Activated naive CD8-positive, alpha-beta T cell treated with anti-CD3 and anti-CD28 coated beads for 36 hours (primary cell): Measurements from ENCODE around the gene SMKR1. TPM values are rescaled to one million over a fixed set of nuclear protein-coding genes. Genes with fewer than 3 reads are reported as not detected.
"Not testable (repeated sequence)": the region's sequence is repeated elsewhere in the genome, so short reads cannot be mapped to it uniquely, and the experiment has no call there.

Experiments
- DNase-seq: peaks from one replicate; pipeline ENCODE4 v3.0.0; 2021
- H3K27ac Mint-ChIP-seq: one replicate; pipeline ENCODE4 v1.8.0; 2022; ENCODE audit warnings: mild to moderate bottlenecking, moderate library complexity, mixed read lengths
- H3K27me3 Mint-ChIP-seq: one replicate; pipeline ENCODE4 v1.8.0; 2022; ENCODE audit warnings: mild to moderate bottlenecking, mixed read lengths
- H3K36me3 Mint-ChIP-seq: one replicate; pipeline ENCODE4 v1.8.0; 2021; ENCODE audit warnings: mild to moderate bottlenecking, mixed read lengths
- H3K4me1 Mint-ChIP-seq: one replicate; pipeline ENCODE4 v1.8.0; 2021; ENCODE audit warnings: mixed read lengths
- H3K4me3 Mint-ChIP-seq: one replicate; pipeline ENCODE4 v1.8.0; 2022; ENCODE audit warnings: mild to moderate bottlenecking, moderate library complexity, mixed read lengths
- H3K9me3 Mint-ChIP-seq: one replicate; pipeline ENCODE4 v1.8.0; 2022; ENCODE audit warnings: mixed read lengths
- total RNA-seq, 2 experiments: library from RNA; stranded (reverse); gene quantifications; one replicate each; pipeline ENCODE4 v1.2.3, GENCODE V29; 2021

Gene SMKR1
- total RNA-seq, 2 experiments from 2014 or later = 4.1 to 6.1 TPM

DNA sequence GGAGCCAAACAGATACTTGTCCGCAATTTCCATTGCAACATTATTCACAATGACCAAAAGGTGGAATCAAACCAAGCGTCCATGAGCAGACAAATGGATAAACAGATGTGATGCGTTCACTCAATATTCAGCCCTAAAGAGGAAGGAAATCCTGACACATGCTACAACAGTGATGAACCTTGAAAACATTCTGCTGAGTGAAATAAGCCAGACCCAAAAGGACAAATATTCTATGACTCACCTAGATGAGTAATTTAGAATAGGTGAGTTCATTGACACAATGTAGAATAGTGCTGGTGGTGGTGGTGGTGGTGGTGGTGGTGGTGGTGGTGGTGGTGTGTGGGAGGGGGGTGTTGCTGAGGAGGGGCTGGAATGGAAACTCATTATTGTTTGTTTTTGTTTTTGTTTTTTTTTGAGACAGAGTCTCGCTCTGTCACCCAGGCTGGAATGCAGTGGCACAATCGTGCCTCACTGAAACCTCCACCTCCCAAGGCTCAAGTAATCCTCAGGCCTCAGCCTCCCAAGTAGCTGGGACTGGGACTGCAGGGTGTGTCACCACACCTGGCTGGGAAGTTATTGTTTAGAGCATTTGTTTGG lies 28.6 kb downstream of the SMKR1 start:
- Mint-ChIP-seq H3K4me1 (peaks cover 13% of the 10 kb centered on the region), H3K36me3 (no peaks in the 10 kb centered on the region), H3K9me3 (no peaks in the 10 kb centered on the region), H3K4me3 (no peak overlapping the region), H3K27me3 (peaks cover 7% of the 10 kb centered on the region), H3K27ac (peak overlapping the region; percentile 44)
- DNase-seq = peak; percentile 43

DNA sequence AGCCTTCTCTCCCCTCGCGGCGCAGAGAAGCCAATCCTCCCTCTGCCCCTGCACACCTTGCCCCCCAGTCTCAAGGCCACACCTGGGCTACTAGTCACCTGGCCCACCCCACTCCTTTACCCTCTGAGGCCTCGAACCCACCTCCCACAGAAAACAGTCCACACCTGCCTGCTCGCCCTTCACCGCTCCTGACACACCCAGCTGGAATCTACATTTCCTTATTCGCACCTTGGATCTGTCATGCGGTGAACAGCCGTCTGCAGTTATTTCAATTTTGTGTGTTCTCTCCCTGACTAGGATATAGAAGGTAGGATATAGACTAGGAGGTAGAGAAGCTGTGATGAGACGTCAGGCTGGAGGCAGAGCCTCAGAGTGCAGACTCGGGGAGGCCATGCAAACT lies 29.4 kb downstream of the SMKR1 start:
- Mint-ChIP-seq H3K9me3 (no peaks in the 10 kb centered on the region), H3K27me3 (peaks cover 7% of the 10 kb centered on the region), H3K27ac (no peak overlapping the region), H3K4me3 (no peak overlapping the region), H3K36me3 (no peaks in the 10 kb centered on the region), H3K4me1 (peaks cover 20% of the 10 kb centered on the region)
- no peak for DNase-seq

DNA sequence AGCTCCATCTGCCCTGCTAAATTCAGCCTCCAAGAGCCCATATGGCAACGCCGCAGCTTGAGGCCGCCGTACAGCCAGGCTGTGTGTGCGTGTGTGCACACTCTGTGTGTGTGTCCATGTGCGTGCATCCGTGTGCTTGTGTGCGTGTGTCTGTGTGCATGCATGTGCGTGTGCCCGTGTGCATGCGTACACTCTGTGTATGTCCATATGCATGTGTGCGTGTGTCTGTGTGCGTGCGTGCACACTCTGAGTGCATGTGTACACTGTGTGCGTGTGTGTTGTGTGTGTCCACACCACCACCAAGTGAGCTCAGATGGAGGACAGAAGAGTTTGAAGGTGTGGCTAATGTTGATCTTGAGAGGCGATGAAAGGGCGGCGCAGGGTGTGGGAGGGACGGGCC lies 30.0 kb downstream of the SMKR1 start:
- peaks cover 20% of the 10 kb centered on the region for H3K4me1 Mint-ChIP-seq
- no peak for DNase-seq
- H3K9me3 Mint-ChIP-seq = no peaks in the 10 kb centered on the region
- peaks cover 3% of the 10 kb centered on the region for H3K27me3 Mint-ChIP-seq
- no peak overlapping the region for H3K4me3 Mint-ChIP-seq
- no peak overlapping the region for H3K27ac Mint-ChIP-seq
- no peaks in the 10 kb centered on the region for H3K36me3 Mint-ChIP-seq

DNA sequence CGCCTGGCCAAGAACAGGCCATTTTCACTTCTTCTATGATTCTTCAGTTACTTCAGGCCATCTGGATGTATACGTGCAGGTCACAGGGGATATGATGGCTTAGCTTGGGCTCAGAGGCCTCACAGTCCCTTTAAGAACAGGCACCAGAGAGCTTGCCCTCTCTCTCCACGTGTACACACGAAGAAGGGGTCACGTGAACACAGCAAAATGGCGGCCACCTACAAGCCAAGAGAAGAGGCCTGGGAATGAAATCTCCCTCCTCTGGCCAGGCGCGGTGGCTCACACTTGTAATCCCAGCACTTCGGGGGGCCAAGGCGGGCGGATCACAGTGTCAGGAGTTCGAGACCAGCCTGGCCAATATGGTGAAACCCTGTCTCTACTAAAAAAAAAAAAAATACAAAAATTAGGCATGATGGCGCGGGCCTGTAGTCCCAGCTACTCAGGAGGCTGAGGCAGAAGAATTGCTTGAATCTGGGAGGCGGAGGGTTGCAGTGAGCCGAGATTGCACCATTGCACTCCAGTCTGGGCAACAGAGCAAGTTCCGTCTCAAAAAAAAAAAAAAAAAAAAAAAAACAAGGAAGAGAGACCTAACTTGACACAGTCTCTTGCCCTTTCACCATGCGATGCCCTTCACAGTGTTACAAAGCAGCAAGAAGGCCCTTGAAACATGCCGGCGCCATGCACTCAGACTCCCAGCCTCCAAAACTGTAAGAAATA lies 32.4 kb downstream of the SMKR1 start:
- peaks cover 23% of the 10 kb centered on the region for H3K4me1 Mint-ChIP-seq
- not testable (repeated sequence) for H3K4me3 Mint-ChIP-seq, H3K27me3 Mint-ChIP-seq, H3K27ac Mint-ChIP-seq, H3K36me3 Mint-ChIP-seq, DNase-seq, H3K9me3 Mint-ChIP-seq

DNA sequence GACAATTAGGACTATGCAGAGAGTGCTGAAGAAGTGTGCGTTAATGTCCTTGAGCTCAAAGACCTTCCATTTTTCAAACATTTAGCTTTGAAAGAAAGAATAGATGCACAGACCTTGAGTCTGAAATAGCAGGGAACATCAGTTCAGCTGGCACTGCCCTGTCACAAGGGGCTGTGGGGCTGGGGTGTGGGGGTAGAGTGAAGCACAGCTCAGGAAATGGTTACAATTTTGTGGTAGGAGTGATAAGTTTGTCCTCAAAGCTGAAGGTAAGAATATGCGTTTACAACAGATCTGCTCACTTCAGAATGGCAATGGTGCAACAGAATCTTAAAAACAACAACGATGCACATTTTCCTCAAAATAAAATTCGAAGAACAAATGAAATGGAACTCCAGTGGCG lies 33.6 kb downstream of the SMKR1 start:
- DNase-seq = peak; percentile 27
- no peaks in the 10 kb centered on the region for H3K27me3 Mint-ChIP-seq
- H3K4me1 Mint-ChIP-seq = peaks cover 18% of the 10 kb centered on the region
- peak overlapping the region; percentile 42 for H3K4me3 Mint-ChIP-seq
- H3K27ac Mint-ChIP-seq = peak overlapping the region; percentile 71
- no peaks in the 10 kb centered on the region for H3K36me3 Mint-ChIP-seq
- H3K9me3 Mint-ChIP-seq = no peaks in the 10 kb centered on the region

DNA sequence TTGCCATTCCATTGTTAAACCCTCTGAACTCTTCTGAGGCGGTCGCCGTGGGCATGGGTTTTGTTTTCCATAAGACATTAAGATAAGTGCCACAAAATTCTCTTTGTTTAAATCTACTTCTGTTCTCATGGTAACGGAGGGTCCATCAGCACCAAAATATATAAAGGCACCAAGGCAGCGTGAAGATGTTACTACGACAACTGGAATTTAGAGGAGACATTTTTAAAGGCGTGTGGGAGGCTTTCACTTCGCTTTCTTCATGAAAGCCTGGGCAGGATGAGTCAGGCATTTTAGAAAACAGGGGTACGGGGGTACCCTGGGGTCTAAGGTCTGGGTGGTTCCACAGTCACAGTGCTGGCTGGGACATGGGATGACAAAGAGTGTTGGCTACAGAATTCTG lies 34.0 kb downstream of the SMKR1 start:
- Mint-ChIP-seq H3K4me1 (peaks cover 15% of the 10 kb centered on the region), H3K27ac (peak overlapping the region; percentile 71), H3K4me3 (peak overlapping the region; percentile 42), H3K9me3 (no peaks in the 10 kb centered on the region), H3K27me3 (no peaks in the 10 kb centered on the region), H3K36me3 (no peaks in the 10 kb centered on the region)
- DNase-seq = peak; percentile 7

DNA sequence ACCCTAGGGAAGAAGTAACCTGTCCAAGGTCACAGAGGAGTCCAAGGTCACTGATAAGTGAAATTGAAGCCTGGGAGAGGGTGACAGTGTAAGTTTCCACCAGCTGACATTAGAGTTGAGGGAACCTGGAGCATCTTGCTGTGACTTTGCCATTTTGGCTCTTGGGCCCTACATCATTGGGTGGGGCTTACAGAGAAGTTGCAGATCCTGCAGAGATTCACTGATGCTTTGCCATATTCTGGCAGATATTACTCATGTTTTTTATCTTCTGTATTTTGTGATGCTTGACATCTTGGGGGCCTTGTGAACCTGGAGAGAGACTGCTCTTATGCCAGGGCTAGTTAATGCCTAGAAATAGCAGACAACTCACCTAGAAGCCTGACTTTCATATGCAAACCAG lies 36.5 kb downstream of the SMKR1 start:
- Mint-ChIP-seq H3K36me3 (no peaks in the 10 kb centered on the region), H3K4me1 (peaks cover 15% of the 10 kb centered on the region), H3K27me3 (peaks cover 3% of the 10 kb centered on the region), H3K4me3 (no peak overlapping the region), H3K9me3 (no peaks in the 10 kb centered on the region), H3K27ac (no peak overlapping the region)
- DNase-seq = no peak

DNA sequence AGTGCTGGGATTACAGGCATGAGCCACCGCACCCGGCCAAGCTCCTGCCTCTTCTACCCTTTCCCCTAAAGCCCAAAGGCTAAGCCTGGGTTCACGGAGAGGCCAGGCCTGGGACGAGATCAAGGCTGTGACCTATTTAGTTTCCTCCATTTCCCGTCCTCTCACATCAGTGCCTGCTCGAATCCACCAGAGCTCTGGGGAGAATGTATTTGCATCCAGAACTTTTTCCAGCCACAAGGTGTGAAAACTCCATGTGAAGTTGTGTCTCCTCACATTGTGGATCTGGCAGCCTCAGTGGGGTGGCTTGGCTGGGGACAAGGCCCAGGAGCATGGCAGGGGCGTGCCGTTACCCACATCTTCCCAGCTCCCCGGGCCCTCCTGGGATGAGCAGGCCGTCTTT lies 38.0 kb downstream of the SMKR1 start:
- H3K4me1 Mint-ChIP-seq = peaks cover 14% of the 10 kb centered on the region
- DNase-seq = no peak
- no peak overlapping the region for H3K27ac Mint-ChIP-seq
- no peaks in the 10 kb centered on the region for H3K36me3 Mint-ChIP-seq
- H3K4me3 Mint-ChIP-seq = no peak overlapping the region
- H3K27me3 Mint-ChIP-seq = peaks cover 3% of the 10 kb centered on the region
- no peaks in the 10 kb centered on the region for H3K9me3 Mint-ChIP-seq

DNA sequence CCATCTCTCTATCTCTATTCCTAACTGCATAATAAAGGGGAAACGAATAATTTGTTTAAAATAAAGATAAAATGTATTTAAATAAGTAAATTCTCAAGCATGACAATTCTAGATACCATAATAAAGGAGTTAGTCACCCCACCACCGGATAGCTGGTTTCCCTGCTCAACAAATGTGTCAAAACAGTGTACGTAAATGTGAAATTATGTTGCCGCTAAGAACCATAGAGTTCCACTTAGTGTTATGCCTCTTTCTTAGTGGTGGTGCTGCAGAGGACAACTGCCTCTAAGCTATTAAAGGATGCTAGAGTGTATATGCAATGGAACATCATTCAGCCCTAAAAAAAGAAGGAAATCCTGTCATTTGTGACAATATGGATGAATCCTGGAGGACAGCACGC lies 42.4 kb downstream of the SMKR1 start:
- Mint-ChIP-seq H3K9me3 (no peaks in the 10 kb centered on the region), H3K4me1 (no peaks in the 10 kb centered on the region), H3K4me3 (no peak overlapping the region), H3K36me3 (no peaks in the 10 kb centered on the region), H3K27me3 (peaks cover 3% of the 10 kb centered on the region), H3K27ac (no peak overlapping the region)
- no peak for DNase-seq

DNA sequence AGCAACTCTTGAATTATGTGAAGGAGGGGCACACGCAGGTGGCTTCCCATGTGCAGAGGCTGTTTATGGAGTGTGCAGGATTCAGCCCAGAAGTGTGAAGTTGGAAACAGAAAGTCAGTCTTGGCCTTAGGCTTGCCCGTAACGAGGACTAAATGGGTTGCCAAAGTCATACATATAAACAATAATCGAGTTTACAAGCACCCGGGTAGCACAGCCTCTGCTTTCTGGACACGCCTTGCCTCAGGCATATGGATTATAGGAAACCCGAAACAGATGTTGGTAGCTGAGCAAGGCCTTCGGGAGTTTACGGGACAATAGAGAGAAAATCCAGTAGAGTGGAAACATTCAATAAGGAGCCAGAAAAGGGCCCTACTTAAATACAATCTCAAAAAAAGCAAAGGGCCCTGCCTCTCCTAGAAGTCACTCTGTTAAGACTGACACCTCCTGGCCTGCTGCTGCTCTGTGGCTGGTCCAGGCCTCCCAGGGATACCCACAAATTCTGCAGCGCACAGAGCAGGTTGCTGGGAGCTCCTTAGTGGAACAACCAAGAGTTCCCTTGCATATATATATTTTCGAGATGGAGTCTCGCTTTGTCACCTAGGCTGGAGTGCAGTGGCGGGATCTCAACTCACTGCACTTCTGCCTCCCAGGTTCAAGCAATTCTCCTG lies 48.5 kb downstream of the SMKR1 start:
- DNase-seq = no peak
- Mint-ChIP-seq H3K27me3 (no peaks in the 10 kb centered on the region), H3K4me1 (peaks cover 5% of the 10 kb centered on the region), H3K9me3 (no peaks in the 10 kb centered on the region), H3K4me3 (no peak overlapping the region), H3K27ac (no peak overlapping the region), H3K36me3 (no peaks in the 10 kb centered on the region)

DNA sequence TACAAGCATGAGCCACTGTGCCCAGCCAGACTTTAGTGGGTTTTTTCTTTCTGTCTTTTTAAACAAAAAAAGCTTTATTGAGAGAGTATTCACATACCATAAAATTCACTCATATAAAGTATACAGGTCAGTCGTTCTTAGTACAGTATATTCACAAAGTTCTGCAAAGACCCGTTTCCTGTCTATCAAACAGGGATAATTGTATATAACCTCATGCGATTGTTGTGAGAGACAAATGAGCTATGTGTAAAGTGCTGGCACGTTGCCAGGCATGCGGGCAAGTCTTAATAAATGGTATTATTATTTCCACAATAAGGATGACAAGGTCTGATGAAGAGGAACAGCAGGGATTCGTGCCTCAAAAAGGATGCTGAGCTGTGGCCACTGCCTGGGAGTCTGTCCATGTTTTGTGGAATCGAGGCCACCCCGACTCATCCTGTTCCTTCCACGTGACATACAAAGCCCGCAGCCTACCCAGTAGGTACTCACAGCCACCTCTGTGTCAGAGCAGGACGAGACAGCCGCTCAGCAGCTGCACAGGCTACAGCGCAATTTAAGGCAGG lies 51.6 kb downstream of the SMKR1 start:
- no peaks in the 10 kb centered on the region for H3K36me3 Mint-ChIP-seq
- H3K4me1 Mint-ChIP-seq = peaks cover 5% of the 10 kb centered on the region
- no peaks in the 10 kb centered on the region for H3K9me3 Mint-ChIP-seq
- peak overlapping the region; percentile 54 for H3K27ac Mint-ChIP-seq
- no peaks in the 10 kb centered on the region for H3K27me3 Mint-ChIP-seq
- no peak overlapping the region for H3K4me3 Mint-ChIP-seq
- DNase-seq = peak; percentile 53

DNA sequence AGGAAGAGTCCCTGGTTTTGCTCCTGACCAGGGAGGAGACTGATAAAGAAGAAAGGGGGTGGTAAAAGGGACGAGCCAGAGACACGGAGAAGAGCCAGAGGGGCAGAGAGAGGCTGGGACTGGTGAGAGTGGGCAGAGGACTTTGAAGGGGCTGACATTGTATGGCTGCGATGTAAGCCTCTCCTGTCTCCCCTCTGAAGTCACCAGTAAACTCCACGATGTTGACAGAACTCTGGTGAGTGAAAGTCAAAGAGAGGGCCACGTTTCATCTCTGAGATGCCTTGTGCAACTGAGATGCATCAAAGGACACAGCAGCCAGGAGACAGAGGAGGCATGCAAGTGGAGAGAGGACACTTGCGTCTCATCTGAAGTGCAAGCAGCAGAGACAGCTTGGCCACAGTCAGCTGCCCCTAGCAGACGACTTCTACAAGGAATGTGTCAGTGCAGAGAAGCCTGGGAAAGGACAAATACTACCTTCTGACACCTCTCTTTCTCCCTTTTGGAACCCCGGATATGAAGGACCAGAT lies 54.3 kb downstream of the SMKR1 start:
- Mint-ChIP-seq H3K27me3 (no peaks in the 10 kb centered on the region), H3K27ac (no peak overlapping the region), H3K4me1 (peaks cover 5% of the 10 kb centered on the region), H3K9me3 (no peaks in the 10 kb centered on the region), H3K4me3 (no peak overlapping the region), H3K36me3 (no peaks in the 10 kb centered on the region)
- DNase-seq = no peak

DNA sequence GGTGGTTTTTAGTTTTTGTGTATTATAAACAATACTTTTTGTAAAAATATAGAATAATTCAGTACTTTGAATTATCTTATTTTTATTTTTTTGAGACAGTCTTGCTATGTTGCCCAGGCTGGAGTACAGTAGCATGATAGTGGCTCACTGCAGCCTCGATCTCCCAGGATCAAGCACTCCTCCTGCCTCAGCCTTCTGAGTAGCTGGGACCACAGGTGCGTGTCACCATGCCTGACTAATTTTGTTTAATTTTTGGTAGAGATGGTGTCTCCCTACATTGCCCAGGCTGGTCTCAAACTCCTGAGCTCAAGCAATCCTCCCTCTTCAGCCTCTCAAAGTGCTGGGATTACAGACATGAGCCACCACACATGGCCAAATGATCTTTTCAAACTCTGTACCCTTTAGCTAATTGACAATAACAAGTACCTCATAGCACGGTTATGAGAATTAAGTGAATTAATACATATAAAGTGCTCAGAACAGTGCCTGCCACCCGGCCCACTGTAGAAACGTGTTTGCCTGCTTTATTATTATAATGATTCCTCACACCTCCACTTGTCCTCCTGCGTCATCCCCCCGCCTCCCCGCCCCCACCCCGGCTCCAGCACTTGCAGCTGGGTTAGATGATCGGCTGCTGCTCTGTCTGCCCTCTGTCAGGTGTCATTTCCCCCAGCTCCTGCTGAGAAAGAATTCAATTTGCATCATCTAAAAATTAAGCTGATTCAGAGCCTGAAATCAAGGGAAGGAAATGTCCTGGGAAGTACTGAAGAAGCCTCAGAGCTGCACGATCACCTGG lies 55.6 kb downstream of the SMKR1 start:
- Mint-ChIP-seq H3K4me1 (peaks cover 5% of the 10 kb centered on the region), H3K27ac (no peak overlapping the region), H3K4me3 (no peak overlapping the region), H3K27me3 (no peaks in the 10 kb centered on the region), H3K36me3 (no peaks in the 10 kb centered on the region), H3K9me3 (no peaks in the 10 kb centered on the region)
- DNase-seq = no peak

DNA sequence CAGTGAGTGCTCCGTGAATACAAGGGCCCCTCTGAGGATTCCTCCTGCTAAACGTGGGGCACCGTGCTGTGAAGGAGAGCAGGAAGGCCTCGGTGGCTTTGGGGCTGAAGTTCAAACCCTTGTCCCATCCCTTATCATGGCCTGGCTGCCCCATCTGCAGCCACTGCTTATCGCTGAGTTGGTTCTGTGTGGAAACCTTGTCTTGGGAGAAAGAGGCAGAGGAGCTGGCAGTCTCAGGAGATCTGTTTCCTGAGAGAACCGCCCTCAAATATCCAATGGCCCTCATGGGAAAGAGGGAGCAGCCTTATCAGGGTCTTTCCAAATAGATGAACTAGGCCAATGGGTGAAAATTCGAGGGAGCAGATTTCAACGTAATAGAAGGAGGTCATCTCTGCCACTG lies 57.2 kb downstream of the SMKR1 start:
- Mint-ChIP-seq H3K4me3 (no peak overlapping the region), H3K27ac (no peak overlapping the region), H3K9me3 (no peaks in the 10 kb centered on the region), H3K27me3 (no peaks in the 10 kb centered on the region), H3K4me1 (no peaks in the 10 kb centered on the region), H3K36me3 (no peaks in the 10 kb centered on the region)
- no peak for DNase-seq

DNA sequence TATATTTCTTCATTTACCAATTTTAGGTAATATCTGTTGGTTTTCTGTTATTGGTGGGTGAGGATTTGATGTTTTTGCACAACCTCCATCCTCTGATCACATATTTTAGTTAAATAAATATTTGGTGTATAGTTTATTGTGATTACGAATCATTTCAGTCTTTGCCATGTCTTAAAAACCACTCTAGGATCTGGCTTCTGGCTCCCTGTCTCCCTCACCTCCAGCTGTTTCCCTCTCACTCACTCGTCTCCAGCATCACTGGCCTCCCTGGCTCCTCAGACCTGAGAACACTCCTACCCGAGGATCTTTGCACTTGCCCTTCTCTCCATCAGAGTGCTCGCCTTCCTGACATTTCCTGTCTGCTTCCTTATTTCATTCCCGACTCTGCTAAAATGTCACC lies 58.5 kb downstream of the SMKR1 start:
- no peak for DNase-seq
- no peaks in the 10 kb centered on the region for H3K9me3 Mint-ChIP-seq
- no peak overlapping the region for H3K4me3 Mint-ChIP-seq
- H3K4me1 Mint-ChIP-seq = no peaks in the 10 kb centered on the region
- peaks cover 4% of the 10 kb centered on the region for H3K27me3 Mint-ChIP-seq
- no peak overlapping the region for H3K27ac Mint-ChIP-seq
- no peaks in the 10 kb centered on the region for H3K36me3 Mint-ChIP-seq
